GM19395 (cell line): ENCODE measurements around the gene IFT52.
"Not testable (repeated sequence)": the region's sequence is repeated elsewhere in the genome, so short reads cannot be mapped to it uniquely, and the experiment has no call there.

ENCODE experiments used
- ATAC-seq: cut with Tn5 transposase; IDR thresholded peaks from one replicate; pipeline ENCODE4 v1.9.1; 2021; ENCODE audit warnings: mild to moderate bottlenecking, moderate library complexity; ENCODE audit not compliant: unreplicated experiment

The IFT52 gene

DNA sequence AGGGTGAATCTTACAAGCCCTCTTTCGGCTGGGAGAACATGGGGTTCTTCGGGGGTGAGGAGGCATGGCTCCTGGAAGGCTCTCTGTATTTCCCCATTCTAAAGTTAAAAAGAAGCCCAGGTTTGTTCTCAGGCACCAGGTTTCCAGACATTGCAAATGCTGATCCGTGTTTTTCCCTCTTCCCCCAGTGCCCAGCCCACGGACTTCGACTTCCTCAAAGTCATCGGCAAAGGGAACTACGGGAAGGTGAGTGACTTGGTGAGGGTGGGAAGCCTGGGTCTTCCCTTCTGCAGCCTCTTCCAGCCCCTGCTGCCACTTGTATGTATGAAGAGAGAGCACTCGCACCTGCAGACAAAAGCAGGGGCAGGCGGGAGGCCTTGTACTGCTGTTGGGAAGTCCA lies 23.3 kb upstream of the IFT52 start:
- ATAC-seq: no peak

DNA sequence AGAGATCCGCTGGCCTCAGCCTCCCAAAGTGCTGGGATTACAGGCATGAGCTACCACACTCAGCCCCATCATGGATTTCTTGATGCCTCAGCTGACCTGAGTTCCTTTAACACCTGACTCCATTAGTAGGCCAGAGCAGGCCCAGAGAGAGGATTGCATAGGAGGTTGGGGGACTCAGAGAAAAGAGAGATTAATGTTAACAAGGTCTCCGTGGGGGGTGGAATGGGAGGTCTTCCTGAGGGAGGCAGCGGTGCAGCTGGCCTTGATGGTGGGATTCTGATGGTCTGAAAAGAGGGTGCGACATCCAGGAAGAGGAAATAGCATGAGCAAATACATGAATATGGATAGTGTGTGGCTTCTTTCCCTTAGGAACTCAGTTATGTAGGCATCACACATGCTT lies 22.0 kb upstream of the IFT52 start:
- ATAC-seq: no peak

GRCh38 chr20:43569282-43569681 lies 21.5 kb upstream of the IFT52 start:
- ATAC-seq: no peak

- ATAC-seq: no peak
Measured at GRCh38 chr20:43570496-43570895, 20.2 kb upstream of the IFT52 start.

DNA sequence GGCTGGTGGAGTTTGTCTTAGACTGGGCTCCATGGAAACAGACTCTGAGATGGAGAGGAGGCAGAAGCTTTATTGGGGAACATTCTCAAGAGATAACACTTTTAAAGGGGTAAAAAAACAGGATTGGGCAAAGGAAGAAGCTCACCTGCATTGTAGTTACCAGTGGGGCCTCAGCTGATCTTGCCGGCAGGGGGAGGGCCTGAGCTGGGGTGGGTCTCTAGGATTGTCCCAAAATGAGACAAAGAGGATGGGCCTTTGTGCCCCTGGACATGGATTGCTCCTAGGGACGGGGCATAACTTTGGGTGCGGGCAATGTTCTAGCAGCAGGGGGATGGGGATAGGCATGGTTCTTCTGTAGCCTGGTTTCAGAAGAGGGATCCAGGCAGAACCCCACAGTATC lies 19.4 kb upstream of the IFT52 start:
- ATAC-seq: no peak

DNA sequence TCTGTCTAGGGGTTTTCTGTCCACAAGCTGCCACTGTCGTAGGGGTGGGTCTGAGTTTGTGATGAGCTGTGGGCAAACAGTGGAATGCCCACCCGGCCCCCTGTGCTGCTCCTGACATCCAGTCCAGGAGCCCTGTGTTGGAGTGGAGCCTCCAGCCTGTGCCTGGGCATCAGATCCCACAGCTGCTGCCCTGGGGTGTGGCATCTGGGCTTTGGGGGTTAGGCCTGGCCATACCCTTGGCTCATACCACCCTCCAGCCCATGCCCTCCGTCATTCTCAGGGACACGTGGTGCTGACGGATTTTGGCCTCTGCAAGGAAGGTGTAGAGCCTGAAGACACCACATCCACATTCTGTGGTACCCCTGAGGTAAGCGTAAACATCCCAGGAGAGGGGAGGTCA lies 19.0 kb upstream of the IFT52 start:
- ATAC-seq: no peak

GRCh38 chr20:43572891-43573290 lies 17.8 kb upstream of the IFT52 start:
- no peak for ATAC-seq

DNA sequence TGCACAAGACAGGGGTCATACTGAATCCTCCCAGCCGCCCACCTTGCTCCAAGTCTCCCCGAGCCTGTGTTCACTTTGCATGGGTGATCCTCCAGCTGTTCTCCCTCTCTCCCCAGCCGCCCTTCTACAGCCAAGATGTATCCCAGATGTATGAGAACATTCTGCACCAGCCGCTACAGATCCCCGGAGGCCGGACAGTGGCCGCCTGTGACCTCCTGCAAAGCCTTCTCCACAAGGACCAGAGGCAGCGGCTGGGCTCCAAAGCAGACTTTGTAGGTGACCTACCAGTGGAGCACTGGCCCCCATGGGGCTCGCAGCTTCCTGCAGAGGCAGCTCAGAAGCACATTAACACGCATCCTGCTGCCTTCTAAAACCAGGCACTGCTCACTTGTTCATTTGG lies 14.6 kb upstream of the IFT52 start:
- no peak for ATAC-seq

- ATAC-seq: no peak
Measured at GRCh38 chr20:43579861-43580793, 10.6 kb upstream of the IFT52 start.

DNA sequence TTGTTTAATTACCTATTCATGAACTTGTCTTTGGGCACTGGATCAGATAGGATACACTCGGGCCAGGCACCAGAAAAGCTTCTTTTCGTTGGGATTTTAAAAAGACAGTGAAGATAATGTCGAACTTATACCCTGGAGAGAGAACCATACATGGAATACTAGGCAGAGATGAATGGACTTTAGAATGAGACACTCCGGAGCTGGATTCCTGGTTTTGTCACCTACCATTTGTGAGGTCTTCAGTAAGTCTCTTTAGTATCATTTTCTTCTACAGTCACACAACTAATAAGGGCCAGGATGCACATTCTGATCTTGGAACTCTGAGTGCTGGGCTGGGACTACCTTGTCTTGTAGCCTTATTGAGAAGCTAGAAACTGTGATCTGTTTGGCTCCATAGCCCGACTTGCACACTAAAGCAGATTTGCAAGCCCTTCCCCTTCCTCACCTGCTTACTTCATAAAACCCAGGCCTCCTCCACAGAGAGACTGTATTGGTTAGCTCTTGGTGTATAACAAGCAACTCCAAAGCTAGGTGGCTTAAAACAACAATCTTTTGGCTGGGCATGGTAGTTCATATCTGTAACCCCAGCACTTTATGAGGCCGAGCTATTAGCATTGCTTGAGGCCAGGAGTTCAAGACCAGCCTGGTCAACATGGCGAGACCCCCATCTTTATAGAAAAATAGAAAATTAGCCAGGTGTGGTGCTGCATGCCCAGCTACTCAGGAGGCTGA lies 7.4 kb upstream of the IFT52 start:
- no peak for ATAC-seq

DNA sequence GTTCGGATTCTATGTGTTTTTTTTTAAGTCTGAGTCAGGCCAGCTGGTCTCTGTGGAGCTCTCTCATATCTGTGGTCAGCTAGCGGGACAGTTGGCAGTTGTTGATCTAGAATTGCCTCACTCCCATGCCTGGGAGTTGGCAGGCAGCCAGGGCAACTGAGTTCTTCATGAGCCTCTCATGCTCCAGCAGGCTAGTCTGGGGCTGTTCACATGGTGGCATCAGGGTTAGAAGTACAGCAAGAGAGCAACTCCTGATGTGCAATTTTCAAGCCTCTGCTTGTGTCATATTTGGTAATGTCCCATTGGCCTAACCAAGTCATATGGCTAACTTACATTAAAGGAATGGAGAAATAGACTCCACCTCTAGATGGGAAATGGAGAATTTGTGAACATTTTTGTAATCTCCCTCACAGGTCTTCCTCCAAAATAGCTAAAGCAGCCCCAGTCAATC lies 6.7 kb upstream of the IFT52 start:
- no peak for ATAC-seq

GRCh38 chr20:43584448-43585136 lies 6.1 kb upstream of the IFT52 start:
- ATAC-seq: no peak

- ATAC-seq: no peak
Measured at GRCh38 chr20:43586641-43587040, 4.1 kb upstream of the IFT52 start.

DNA sequence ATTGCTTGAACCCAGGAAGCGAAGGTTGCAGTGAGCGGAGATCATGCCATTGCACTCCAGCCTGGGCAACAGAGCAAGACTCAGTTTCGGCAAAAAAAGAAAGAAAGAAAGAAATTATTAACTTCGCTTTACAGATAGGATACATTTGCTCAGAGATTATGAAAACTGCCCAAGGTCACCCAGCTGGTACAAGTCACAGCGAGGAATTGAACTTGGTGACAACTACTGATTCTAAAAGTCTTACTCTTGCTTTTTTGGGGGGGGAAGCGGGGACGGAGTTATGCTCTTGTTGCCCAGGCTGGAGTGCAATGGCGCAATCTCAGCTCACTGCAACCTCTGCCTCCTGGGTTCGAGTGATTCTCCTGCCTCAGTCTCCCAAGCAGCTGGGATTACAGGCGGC lies 2.2 kb upstream of the IFT52 start:
- not testable (repeated sequence) for ATAC-seq

- ATAC-seq: no peak
Measured at GRCh38 chr20:43590036-43590391, 723 bp upstream of the IFT52 start.

DNA sequence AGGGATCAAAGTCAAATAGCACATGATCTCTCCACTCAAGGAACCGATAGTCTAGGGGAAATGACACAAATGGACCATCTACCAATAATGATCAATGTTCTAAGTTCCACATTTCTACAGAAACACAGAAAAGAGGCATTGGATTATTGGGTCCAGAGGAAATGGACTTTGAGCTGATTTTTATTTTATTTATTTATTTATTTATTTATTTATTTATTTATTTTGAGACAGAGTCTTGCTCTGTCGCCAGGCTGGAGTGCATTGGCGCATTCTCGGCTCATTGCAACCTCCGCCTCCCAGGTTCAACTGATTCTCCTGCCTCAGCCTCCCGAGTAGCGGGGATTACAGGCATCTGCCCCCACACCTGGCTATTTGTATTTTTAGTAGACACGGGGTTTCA lies 11.2 kb downstream of the IFT52 start:
- not testable (repeated sequence) for ATAC-seq

- no peak for ATAC-seq
Measured at GRCh38 chr20:43603124-43603523, 12.4 kb downstream of the IFT52 start.

DNA sequence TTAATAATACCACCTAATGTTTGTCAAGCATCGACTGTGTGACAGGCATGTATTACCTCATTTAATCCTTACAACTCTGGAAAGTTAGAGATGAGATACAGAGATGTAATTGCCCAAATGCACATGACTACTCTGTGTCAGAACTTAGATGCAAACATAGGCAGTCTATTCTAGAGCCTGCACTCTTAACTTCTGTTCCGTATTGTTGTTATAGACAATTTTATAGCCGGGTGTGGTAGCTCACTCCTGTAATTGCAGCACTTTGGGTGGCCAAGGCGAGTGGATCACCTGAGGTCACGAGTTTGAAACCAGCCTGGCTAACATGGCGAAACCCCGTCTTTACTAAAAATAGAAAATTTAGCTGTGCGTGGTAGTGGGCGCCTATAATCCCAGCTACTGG lies 15.0 kb downstream of the IFT52 start:
- ATAC-seq: no peak

DNA sequence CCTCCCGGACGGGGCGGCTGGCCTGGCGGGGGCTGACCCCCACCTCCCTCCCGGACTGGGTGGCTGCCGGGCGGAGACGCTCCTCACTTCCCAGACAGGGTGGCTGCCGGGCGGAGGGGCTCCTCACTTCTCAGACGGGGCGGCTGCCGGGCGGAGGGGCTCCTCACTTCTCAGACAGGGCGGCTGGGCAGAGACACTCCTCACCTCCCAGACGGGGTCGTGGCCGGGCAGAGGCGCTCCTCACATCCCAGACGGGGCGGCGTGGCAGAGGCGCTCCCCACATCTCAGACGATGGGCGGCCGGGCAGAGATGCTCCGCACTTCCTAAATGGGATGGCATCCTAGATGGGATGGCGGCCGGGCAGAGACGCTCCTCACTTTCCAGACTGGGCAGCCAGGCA lies 16.5 kb downstream of the IFT52 start:
- ATAC-seq: not testable (repeated sequence)

- ATAC-seq: no peak
Measured at GRCh38 chr20:43631598-43631997, 40.9 kb downstream of the IFT52 start.

- no peak for ATAC-seq
Measured at GRCh38 chr20:43636429-43636828, 45.7 kb downstream of the IFT52 start.

DNA sequence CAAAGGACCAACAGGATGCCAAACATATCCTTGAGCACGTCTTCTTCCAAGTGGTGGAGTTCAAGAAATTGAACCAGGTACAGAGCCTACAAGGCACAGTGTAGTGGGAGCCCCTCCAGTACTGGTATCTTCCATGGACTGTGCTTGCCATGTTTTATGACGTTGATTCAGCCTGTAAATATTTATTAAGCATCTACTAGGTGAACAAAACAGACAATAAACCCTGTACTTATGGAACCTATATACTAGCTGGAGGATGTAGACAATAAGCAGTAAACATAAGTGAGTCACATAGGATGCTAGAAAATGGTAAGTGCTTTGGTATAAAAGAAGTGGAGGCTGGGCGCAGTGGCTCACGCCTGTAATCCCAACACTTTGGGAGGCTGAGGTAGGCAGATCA lies 51.8 kb downstream of the IFT52 start:
- no peak for ATAC-seq
